ENCODE results near the gene FAT2.

- TF ChIP-seq, protein P1, sequence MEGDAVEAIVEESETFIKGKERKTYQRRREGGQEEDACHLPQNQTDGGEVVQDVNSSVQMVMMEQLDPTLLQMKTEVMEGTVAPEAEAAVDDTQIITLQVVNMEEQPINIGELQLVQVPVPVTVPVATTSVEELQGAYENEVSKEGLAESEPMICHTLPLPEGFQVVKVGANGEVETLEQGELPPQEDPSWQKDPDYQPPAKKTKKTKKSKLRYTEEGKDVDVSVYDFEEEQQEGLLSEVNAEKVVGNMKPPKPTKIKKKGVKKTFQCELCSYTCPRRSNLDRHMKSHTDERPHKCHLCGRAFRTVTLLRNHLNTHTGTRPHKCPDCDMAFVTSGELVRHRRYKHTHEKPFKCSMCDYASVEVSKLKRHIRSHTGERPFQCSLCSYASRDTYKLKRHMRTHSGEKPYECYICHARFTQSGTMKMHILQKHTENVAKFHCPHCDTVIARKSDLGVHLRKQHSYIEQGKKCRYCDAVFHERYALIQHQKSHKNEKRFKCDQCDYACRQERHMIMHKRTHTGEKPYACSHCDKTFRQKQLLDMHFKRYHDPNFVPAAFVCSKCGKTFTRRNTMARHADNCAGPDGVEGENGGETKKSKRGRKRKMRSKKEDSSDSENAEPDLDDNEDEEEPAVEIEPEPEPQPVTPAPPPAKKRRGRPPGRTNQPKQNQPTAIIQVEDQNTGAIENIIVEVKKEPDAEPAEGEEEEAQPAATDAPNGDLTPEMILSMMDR (IDR thresholded peaks at IDR 0.05) = no peak
- no peak for TF ChIP-seq POLR2A (IDR thresholded peaks at IDR 0.05)
Measured at GRCh38 chr5:151618907-151619306, 27.8 kb upstream of the FAT2 start.

Data from esophagus squamous epithelium (tissue), 4 donors.